GM12878 (cell line): Measurements from ENCODE around the gene SREK1. TPM values are rescaled to one million over a fixed set of nuclear protein-coding genes. Genes with fewer than 3 reads are reported as not detected.

ENCODE experiments used
- ATAC-seq: fragments of 200-7000 bp; cut with Tn5 transposase; 3 replicates; pipeline ENCODE4 v1.9.1; 2020; ENCODE audit warnings: mild to moderate bottlenecking, moderate library complexity
- BruUV-seq: library from RNA; stranded (reverse); fragments of 400-500 nt; replicated peaks from 2 replicates; lab custom pipeline; 2021; lab: Mats Ljungman, UMichigan
- CTCF ChIA-PET: fragments of 300-600 bp; sonication (Branson Sonifier 250); formaldehyde crosslinking; extraction: SDS; loops from one replicate; lab custom pipeline; 2021; ENCODE audit warnings: inconsistent platforms; lab: Yijun Ruan, JAX
- POLR2A ChIA-PET: fragments of 350-600 bp; formaldehyde crosslinking; extraction: SDS; loops from one replicate; lab custom pipeline; 2021; ENCODE audit warnings: inconsistent platforms; lab: Charles Lee
- RAD21 ChIA-PET: fragments of 300-600 bp; sonication (Branson Sonifier 250); formaldehyde crosslinking; loops from one replicate; lab custom pipeline; 2023; ENCODE audit warnings: antibody characterized with exemption; ENCODE audit not compliant: unreplicated experiment; lab: Charles Lee
- SMC1A ChIA-PET: fragments of 300-600 bp; sonication (Branson Sonifier 250); formaldehyde crosslinking; loops from one replicate; lab custom pipeline; 2023; ENCODE audit not compliant: unreplicated experiment, uncharacterized antibody; lab: Charles Lee
- DNase-seq: peaks from one replicate; pipeline ENCODE4 v3.0.0-alpha.2; 2011; ENCODE audit warnings: low read depth, low spot score
- FAIRE-seq: peaks from 3 replicates; lab custom pipeline; 2011; peaks lifted over from hg19 to GRCh38; lab: Jason Lieb, UNC
- H2AFZ ChIP-seq: 2 replicates; pipeline ENCODE4 v1.6.0; 2011; ENCODE audit warnings: low read depth, low read length, control low read depth; ENCODE audit not compliant: control insufficient read depth
- H3K27ac ChIP-seq: 2 replicates; pipeline ENCODE4 v1.5.1; 2011; ENCODE audit warnings: control low read depth; ENCODE audit not compliant: control insufficient read depth, insufficient read depth
- H3K27me3 ChIP-seq, 2 experiments: replicated peaks in 1 of 2; 2 replicates each; pipeline versions ENCODE4 v1.6.0 to v1.6.1; 2011; ENCODE audit warnings: low read length in 1 of 2; ENCODE audit not compliant: control insufficient read depth in 2 of 2, insufficient read depth in 2 of 2
- H3K36me3 ChIP-seq, 2 experiments: 2 replicates each; pipeline ENCODE4 v1.5.1; 2011; ENCODE audit warnings: low read length in 1 of 2; ENCODE audit not compliant: control insufficient read depth in 2 of 2, insufficient read depth in 2 of 2
- H3K4me1 ChIP-seq: 2 replicates; pipeline ENCODE4 v1.6.1; 2011; ENCODE audit warnings: mild to moderate bottlenecking, low read length, moderate library complexity, mixed read lengths; ENCODE audit not compliant: control insufficient read depth, insufficient read depth
- H3K4me2 ChIP-seq: 2 replicates; pipeline ENCODE4 v1.6.0; 2011; ENCODE audit warnings: control low read depth; ENCODE audit not compliant: control insufficient read depth, insufficient read depth
- H3K4me3 ChIP-seq: fragments of 200-600 bp; sonication (generic); 2 replicates; pipeline ENCODE4 v1.5.1; 2016
- H3K79me2 ChIP-seq: 2 replicates; pipeline ENCODE4 v1.6.0; 2011; ENCODE audit warnings: low read length; ENCODE audit not compliant: control insufficient read depth, insufficient read depth
- H3K9ac ChIP-seq: 2 replicates; pipeline ENCODE4 v1.8.0; 2011; ENCODE audit warnings: low read length, control low read depth, mixed read lengths; ENCODE audit not compliant: control insufficient read depth, insufficient read depth
- H3K9me3 ChIP-seq: replicated peaks from 3 replicates; pipeline ENCODE4 v1.5.1; 2011; ENCODE audit warnings: mild to moderate bottlenecking, low read length; ENCODE audit not compliant: control insufficient read depth, insufficient read depth
- H4K20me1 ChIP-seq: 2 replicates; pipeline ENCODE4 v1.6.0; 2011; ENCODE audit not compliant: control insufficient read depth, insufficient read depth
- ATF3 ChIP-seq: IDR thresholded peaks from 2 replicates; pipeline ENCODE4 v1.6.1; 2011; ENCODE audit warnings: low read depth, mild to moderate bottlenecking, low read length, moderate library complexity, borderline replicate concordance; ENCODE audit errors: extremely low read depth
- CHD1 ChIP-seq: IDR thresholded peaks from 2 replicates; pipeline ENCODE4 v1.6.1; 2012; ENCODE audit warnings: low read depth, low read length, improper control_type of control experiment
- MYC ChIP-seq: IDR thresholded peaks from 2 replicates; pipeline ENCODE4 v1.6.1; 2011; ENCODE audit warnings: mild to moderate bottlenecking, low read length, moderate library complexity, inconsistent platforms; ENCODE audit not compliant: insufficient read depth, insufficient replicate concordance, insufficient read length, severe bottlenecking
- RAD21 ChIP-seq: IDR thresholded peaks from 2 replicates; pipeline ENCODE4 v1.6.1; 2011; ENCODE audit warnings: mild to moderate bottlenecking, low read depth, low read length, moderate library complexity; ENCODE audit not compliant: insufficient read depth
- ZBTB4 ChIP-seq: fragments of 450-650 bp; formaldehyde crosslinking; IDR thresholded peaks from 2 replicates; pipeline ENCODE4 v1.4.0; 2022; ENCODE audit warnings: mild to moderate bottlenecking, moderate library complexity
- ZNF622 ChIP-seq: fragments of 450-650 bp; IDR thresholded peaks from 2 replicates; pipeline ENCODE4 v1.6.1; 2017; ENCODE audit warnings: mild to moderate bottlenecking, inconsistent platforms
- whole genome bisulfite sequencing: methylation state at CpG from one replicate; pipeline ENCODE4 v1.1.6; 2016; ENCODE audit warnings: low lambda C conversion rate; ENCODE audit not compliant: insufficient replicate concordance, insufficient coverage; ENCODE audit errors: missing lambda C conversion rate; 5-methylcytosine and 5-hydroxymethylcytosine counted together
- in situ Hi-C: fragments of 300-500 bp; cut with MboI; formaldehyde crosslinking; loops from 9 replicates; pipeline ENCODE4 v1.14.3; 2018; ENCODE audit warnings: mixed read lengths
- intact Hi-C: fragments of 100-400 bp; cut with micrococcal nuclease; formaldehyde crosslinking; loops from one replicate; pipeline ENCODE4 v1.14.2; 2022; ENCODE audit not compliant: unreplicated experiment
- polyA plus RNA-seq, 11 experiments: library from polyadenylated mRNA; depleted of rRNA in 4 of 11; unstranded in 6 of 11; stranded (reverse) in 5 of 11; fragments of >200 nt; fragmentation: Nextera tagmentation in 4 of 11; fragmentation: Illumina TruSeq in 1 of 11; extraction: Ambion mirVana in 4 of 11; extraction: Trizol in 1 of 11; gene quantifications; 1 replicate in 1 of 11; 2 replicates in 10 of 11; pipeline versions ENCODE4 v1.2.1 to v1.2.3, GENCODE V29; 2011 to 2016; ENCODE audit warnings: inconsistent platforms in 2 of 11, missing spikeins in 2 of 11, low read depth in 1 of 11
- total RNA-seq, 4 experiments: library from RNA; depleted of rRNA in 3 of 4; stranded (reverse); fragments of >200 nt in 3 of 4; fragmentation: Illumina TruSeq in 1 of 4; extraction: Trizol in 1 of 4; gene quantifications; 2 replicates each; pipeline versions ENCODE4 v1.2.1 to v1.2.3, GENCODE V29; 2013 to 2021

Gene SREK1
- total and polyA plus RNA-seq, 10 of the 15 experiments (the other 5 are each of a cell fraction or from before 2014, with no cell fraction given), result 30.7 to 100 (median 61.5) TPM

GRCh38 chr5:66198837-66199236 lies 54.7 kb downstream of the SREK1 start:
- in situ Hi-C loops, result no loop called here

More at GRCh38 chr5:66198837-66199236, 54.7 kb downstream of the SREK1 start:
- no peak overlapping the region for H2AFZ ChIP-seq
- ChIA-PET POLR2A (no interaction called here), RAD21 (no interaction called here), CTCF (interaction anchor here (0.6 to 0.9 kb wide), 2 partner anchors 108 to 668 kb away, joined by 3 to 5 read pairs; no protein-coding TSS in a partner anchor), SMC1A (interaction anchor here (1.3 to 1.6 kb wide), 2 partner anchors 13 to 25 kb away, joined by 3 read pairs; no protein-coding TSS in a partner anchor)
- H3K9me3 ChIP-seq, result no peaks in the 10 kb centered on the region
- no peaks in the 10 kb centered on the region for H3K36me3 ChIP-seq
- DNase-seq (no peak), FAIRE-seq (no peak), ATAC-seq (no peak)
- TF ChIP-seq ATF3 (no peak), CHD1 (no peak), RAD21 (no peak), ZBTB4 (CRISPR knock-in tag) (no peak), MYC (no peak), ZNF622 (no peak)
- H4K20me1 ChIP-seq, result no peaks in the 10 kb centered on the region
- BruUV-seq, result no TSS peak
- H3K27ac ChIP-seq, result no peak overlapping the region
- H3K27me3 ChIP-seq, result no peaks in the 10 kb centered on the region
- H3K4me2 ChIP-seq, result no peak overlapping the region
- no peak overlapping the region for H3K9ac ChIP-seq
- H3K79me2 ChIP-seq, result no peaks in the 10 kb centered on the region
- no peaks in the 10 kb centered on the region for H3K4me1 ChIP-seq
- intact Hi-C loops, result no loop called here
- 80% methylated on average over 1 of the region's 1 CpG for WGBS
- H3K4me3 ChIP-seq, result no peak overlapping the region
